Hematopoietic multipotent progenitor cell treated with erythropoietin and hydrocortisone succinate and interleukin-3 and kit ligand, for 8 days (in vitro differentiated cells): ENCODE data around the gene RPS6KA5.
A peak's percentile ranks its signal among the peaks of the same experiment; 100 is the strongest.
"Not testable (repeated sequence)": the region's sequence is repeated elsewhere in the genome, so short reads cannot be mapped to it uniquely, and the experiment has no call there.

ENCODE experiments used
- DNase-seq: peaks from one replicate; pipeline ENCODE4 v3.0.0-alpha.2; 2015

RPS6KA5 gene

GRCh38 chr14:90856115-90856514, 204.3 kb downstream of the RPS6KA5 start:
- not testable (repeated sequence) for DNase-seq

GRCh38 chr14:90853116-90853515, 207.3 kb downstream of the RPS6KA5 start:
- no peak for DNase-seq

- DNase-seq = no peak
Observed at GRCh38 chr14:90851327-90852036, 209.0 kb downstream of the RPS6KA5 start.

GRCh38 chr14:90850487-90850886, 210.0 kb downstream of the RPS6KA5 start:
- no peak for DNase-seq

- DNase-seq = no peak
Observed at GRCh38 chr14:90849787-90850444, 210.5 kb downstream of the RPS6KA5 start.

GRCh38 chr14:90848944-90849731, 211.3 kb downstream of the RPS6KA5 start:
- no peak for DNase-seq

- no peak for DNase-seq
Observed at GRCh38 chr14:90846511-90846910, 213.9 kb downstream of the RPS6KA5 start.

- DNase-seq = no peak
Observed at GRCh38 chr14:90844321-90844720, 216.1 kb downstream of the RPS6KA5 start.

GRCh38 chr14:90842726-90843125, 217.7 kb downstream of the RPS6KA5 start:
- no peak for DNase-seq

GRCh38 chr14:90840667-90841066, 219.8 kb downstream of the RPS6KA5 start:
- DNase-seq = not testable (repeated sequence)

- DNase-seq = no peak
Observed at GRCh38 chr14:90839889-90840266, 220.6 kb downstream of the RPS6KA5 start.

- DNase-seq = no peak
Observed at GRCh38 chr14:90839024-90839888, 221.2 kb downstream of the RPS6KA5 start.

GRCh38 chr14:90838531-90838930, 221.9 kb downstream of the RPS6KA5 start:
- not testable (repeated sequence) for DNase-seq

GRCh38 chr14:90837355-90837754, 223.1 kb downstream of the RPS6KA5 start:
- no peak for DNase-seq

GRCh38 chr14:90836692-90837063, 223.8 kb downstream of the RPS6KA5 start:
- DNase-seq = no peak

GRCh38 chr14:90831821-90832220, 228.6 kb downstream of the RPS6KA5 start:
- DNase-seq = no peak

GRCh38 chr14:90830931-90831701, 229.3 kb downstream of the RPS6KA5 start:
- DNase-seq = no peak

GRCh38 chr14:90829677-90830076, 230.8 kb downstream of the RPS6KA5 start:
- no peak for DNase-seq

- DNase-seq = no peak
Observed at GRCh38 chr14:90828642-90829487, 231.6 kb downstream of the RPS6KA5 start.

GRCh38 chr14:90827919-90828610, 232.4 kb downstream of the RPS6KA5 start:
- peak; percentile 93 for DNase-seq
